ENCODE measurements around the gene C19orf47. TPM values are rescaled to one million over a fixed set of nuclear protein-coding genes. Genes with fewer than 3 reads are reported as not detected.

Gene C19orf47
- total RNA-seq (2014; rRNA removed; shearing (Covaris generic)) = 10.0 and 15.6 TPM in 2 replicates
- total RNA-seq (2022) = 28.9 and 33.8 TPM in 2 replicates
- percentile 60 among the genes with signal in this experiment for Bru-seq, nascent RNA
- percentile 64 among the genes with signal in this experiment for BruChase-seq, experiment 1, labeled RNA remaining after a 6-hour chase
- BruChase-seq, experiment 2, labeled RNA remaining after a 2-hour chase = percentile 64 among the genes with signal in this experiment
- long read RNA-seq, partial matches to known transcripts = 4 of 27 reads
- long read RNA-seq, other reads (novel, unspliced or antisense) = 19 of 27 reads

DNA sequence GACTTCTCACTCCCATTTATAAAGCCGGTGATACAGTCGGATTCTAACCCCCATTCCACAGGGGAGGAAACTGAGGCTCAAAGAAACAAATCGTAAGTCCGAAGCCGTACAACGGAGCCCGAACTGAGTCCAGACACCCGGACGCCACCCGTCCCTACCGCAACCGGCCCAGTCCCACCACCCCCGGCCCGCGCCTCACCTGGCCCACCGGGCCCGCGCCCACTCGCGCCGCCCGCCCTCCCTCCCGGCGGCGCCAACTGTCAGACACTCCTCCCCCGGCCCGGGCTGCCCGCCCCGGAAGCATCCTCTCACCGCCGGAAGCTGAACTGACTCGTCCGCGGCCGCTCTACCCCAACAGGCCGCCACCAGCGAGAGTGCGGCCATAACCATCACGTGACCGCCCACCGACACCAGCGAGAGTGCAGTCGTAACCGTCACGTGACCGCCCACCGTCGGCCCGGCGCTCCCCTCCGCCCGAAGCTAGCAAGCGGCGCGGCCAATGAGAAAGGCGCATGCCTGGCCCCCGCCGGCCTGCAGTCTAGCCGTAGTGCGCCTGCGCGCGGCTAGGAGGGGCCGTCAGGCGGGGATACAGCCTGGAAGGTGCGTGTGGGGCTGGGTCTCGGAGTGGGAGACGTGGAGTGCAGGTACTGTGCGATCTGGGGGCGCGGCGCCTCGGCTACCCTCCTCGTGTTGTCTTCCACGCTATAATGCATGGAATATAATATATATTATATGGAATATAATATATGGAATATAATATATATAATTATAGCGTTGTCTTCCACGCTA lies at the start of gene C19orf47, which contains the start of gene PLD3:
Gene C19orf47, minus strand, starts transcription at position 273 of the 789 bp plus-strand sequence. CDS start 6,540 bp downstream, outside the sequence.
Gene PLD3, plus strand, starts transcription at position 571 of the 789 bp plus-strand sequence. CDS start 17,789 bp downstream, outside the sequence.
- H3K79me2 ChIP-seq (ENCODE audit: insufficient read depth, low read depth, low read length) = peaks cover 23% of the 10 kb centered on the region
- BruUV-seq (replicated peaks) = no TSS peak
- no peaks in the 10 kb centered on the region for H3K9me2 ChIP-seq (ENCODE audit: insufficient read depth, low read length)
- POLR2A ChIA-PET = interaction anchor here (0.7 to 2.1 kb wide), 5 partner anchors 8 to 77 kb away, joined by 3 to 5 read pairs (median 4); no protein-coding TSS in a partner anchor
- H3K4me2 ChIP-seq (ENCODE audit: low read length) = peak within 1 kb of the TSS; percentile 99
- no peak for TF ChIP-seq EZH2phosphoT487 (IDR thresholded peaks at IDR 0.05; ENCODE audit: borderline replicate concordance, low read depth, low read length)
- TF ChIP-seq, protein P1, sequence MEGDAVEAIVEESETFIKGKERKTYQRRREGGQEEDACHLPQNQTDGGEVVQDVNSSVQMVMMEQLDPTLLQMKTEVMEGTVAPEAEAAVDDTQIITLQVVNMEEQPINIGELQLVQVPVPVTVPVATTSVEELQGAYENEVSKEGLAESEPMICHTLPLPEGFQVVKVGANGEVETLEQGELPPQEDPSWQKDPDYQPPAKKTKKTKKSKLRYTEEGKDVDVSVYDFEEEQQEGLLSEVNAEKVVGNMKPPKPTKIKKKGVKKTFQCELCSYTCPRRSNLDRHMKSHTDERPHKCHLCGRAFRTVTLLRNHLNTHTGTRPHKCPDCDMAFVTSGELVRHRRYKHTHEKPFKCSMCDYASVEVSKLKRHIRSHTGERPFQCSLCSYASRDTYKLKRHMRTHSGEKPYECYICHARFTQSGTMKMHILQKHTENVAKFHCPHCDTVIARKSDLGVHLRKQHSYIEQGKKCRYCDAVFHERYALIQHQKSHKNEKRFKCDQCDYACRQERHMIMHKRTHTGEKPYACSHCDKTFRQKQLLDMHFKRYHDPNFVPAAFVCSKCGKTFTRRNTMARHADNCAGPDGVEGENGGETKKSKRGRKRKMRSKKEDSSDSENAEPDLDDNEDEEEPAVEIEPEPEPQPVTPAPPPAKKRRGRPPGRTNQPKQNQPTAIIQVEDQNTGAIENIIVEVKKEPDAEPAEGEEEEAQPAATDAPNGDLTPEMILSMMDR (conservative IDR thresholded peaks at IDR 0.05; ENCODE audit: low read length) = no peak
- H2AFZ ChIP-seq (ENCODE audit: low read length) = peak within 1 kb of the TSS; percentile 80; the same call in 1 of the 2 replicates
- peak; percentile 99 for DNase-seq (ENCODE audit: low spot score)
- peak within 1 kb of the TSS; percentile 58 for H3K27ac ChIP-seq (ENCODE audit: low read depth, low read length, poor library complexity, severe bottlenecking)
- peaks cover 13% of the 10 kb centered on the region for H3K4me1 ChIP-seq (ENCODE audit: insufficient read depth, low read length, poor library complexity, severe bottlenecking)
- intact Hi-C loops (cut with micrococcal nuclease; ENCODE audit: unreplicated experiment) = loop anchor here (1.0 to 5.0 kb wide), 5 partner anchors 17 to 256 kb away; partner anchors contain the start of genes AKT2 and SERTAD3
- CTCF ChIA-PET (ENCODE audit: unreplicated experiment) = interaction anchor here (0.7 kb wide), 1 partner anchor 10 kb away, joined by 3 read pairs; no protein-coding TSS in a partner anchor
- no peaks in the 10 kb centered on the region for H3K9me3 ChIP-seq (ENCODE audit: low read length)
- H3K4me3 ChIP-seq (ENCODE audit: low read depth, low read length, poor library complexity, severe bottlenecking) = peak within 1 kb of the TSS; percentile 95
- H3K36me3 ChIP-seq (ENCODE audit: insufficient read depth, low read length) = peaks cover 9% of the 10 kb centered on the region; the same call in 1 of the 2 replicates
- H4K20me1 ChIP-seq (ENCODE audit: insufficient read depth, low read length) = no peaks in the 10 kb centered on the region

- CTCF ChIA-PET (ENCODE audit: unreplicated experiment) = no interaction called here
- Histone ChIP-seq H3K9me2 (ENCODE audit: insufficient read depth, low read length) (no peaks in the 10 kb centered on the region), H3K27ac (ENCODE audit: low read depth, low read length, poor library complexity, severe bottlenecking) (no peak overlapping the region), H3K4me3 (ENCODE audit: low read depth, low read length, poor library complexity, severe bottlenecking) (no peak overlapping the region), H4K20me1 (ENCODE audit: insufficient read depth, low read length) (no peaks in the 10 kb centered on the region), H3K4me2 (ENCODE audit: low read length) (no peak overlapping the region), H3K9me3 (ENCODE audit: low read length) (no peaks in the 10 kb centered on the region), H2AFZ (ENCODE audit: low read length) (no peak overlapping the region), H3K36me3 (ENCODE audit: insufficient read depth, low read length) (no peaks in the 10 kb centered on the region), H3K79me2 (ENCODE audit: insufficient read depth, low read depth, low read length) (no peaks in the 10 kb centered on the region), H3K4me1 (ENCODE audit: insufficient read depth, low read length, poor library complexity, severe bottlenecking) (peaks cover 5% of the 10 kb centered on the region)
- POLR2A ChIA-PET = no interaction called here
- no peak for DNase-seq (ENCODE audit: low spot score)
- TF ChIP-seq, protein P1 (conservative IDR thresholded peaks at IDR 0.05; ENCODE audit: low read length) = no peak
- no peak for TF ChIP-seq EZH2phosphoT487 (IDR thresholded peaks at IDR 0.05; ENCODE audit: borderline replicate concordance, low read depth, low read length)
- intact Hi-C loops (cut with micrococcal nuclease; ENCODE audit: unreplicated experiment) = no loop called here
- no TSS peak for BruUV-seq (replicated peaks)
Observed at GRCh38 chr19:40397568-40397906, 49.3 kb upstream of the C19orf47 start.

Data from OCI-LY7 (cell line).